ENCODE results near the gene TEX2. TPM values are rescaled to one million over a fixed set of nuclear protein-coding genes. Genes with fewer than 3 reads are reported as not detected.

TEX2 gene
- total and polyA plus RNA-seq, 9 of the 15 experiments (the other 6 are each of a cell fraction or from before 2014, with no cell fraction given): 4.1 to 27.6 (median 19.3) TPM

- BruUV-seq (replicated peaks): no TSS peak
- no peak for TF ChIP-seq MBD2 (IDR thresholded peaks at IDR 0.05; ENCODE audit: borderline replicate concordance, low read depth)
- TF ChIP-seq, protein P1, sequence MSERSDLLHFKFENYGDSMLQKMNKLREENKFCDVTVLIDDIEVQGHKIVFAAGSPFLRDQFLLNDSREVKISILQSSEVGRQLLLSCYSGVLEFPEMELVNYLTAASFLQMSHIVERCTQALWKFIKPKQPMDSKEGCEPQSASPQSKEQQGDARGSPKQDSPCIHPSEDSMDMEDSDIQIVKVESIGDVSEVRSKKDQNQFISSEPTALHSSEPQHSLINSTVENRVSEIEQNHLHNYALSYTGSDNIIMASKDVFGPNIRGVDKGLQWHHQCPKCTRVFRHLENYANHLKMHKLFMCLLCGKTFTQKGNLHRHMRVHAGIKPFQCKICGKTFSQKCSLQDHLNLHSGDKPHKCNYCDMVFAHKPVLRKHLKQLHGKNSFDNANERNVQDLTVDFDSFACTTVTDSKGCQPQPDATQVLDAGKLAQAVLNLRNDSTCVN (CRISPR knock-in tag; IDR thresholded peaks at IDR 0.05): no peak
- TF ChIP-seq, protein P2, sequence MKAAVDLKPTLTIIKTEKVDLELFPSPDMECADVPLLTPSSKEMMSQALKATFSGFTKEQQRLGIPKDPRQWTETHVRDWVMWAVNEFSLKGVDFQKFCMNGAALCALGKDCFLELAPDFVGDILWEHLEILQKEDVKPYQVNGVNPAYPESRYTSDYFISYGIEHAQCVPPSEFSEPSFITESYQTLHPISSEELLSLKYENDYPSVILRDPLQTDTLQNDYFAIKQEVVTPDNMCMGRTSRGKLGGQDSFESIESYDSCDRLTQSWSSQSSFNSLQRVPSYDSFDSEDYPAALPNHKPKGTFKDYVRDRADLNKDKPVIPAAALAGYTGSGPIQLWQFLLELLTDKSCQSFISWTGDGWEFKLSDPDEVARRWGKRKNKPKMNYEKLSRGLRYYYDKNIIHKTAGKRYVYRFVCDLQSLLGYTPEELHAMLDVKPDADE (conservative IDR thresholded peaks at IDR 0.05; ENCODE audit: control insufficient read depth, low read depth, low read length): no peak
- TF ChIP-seq KLF1 (tag; IDR thresholded peaks at IDR 0.05): no peak
- no peak for TF ChIP-seq HNRNPUL1 (IDR thresholded peaks at IDR 0.05; ENCODE audit: low read length)
- no peak for TF ChIP-seq ZNF384 (IDR thresholded peaks at IDR 0.05; ENCODE audit: low read depth, low read length)
- no peak for TF ChIP-seq USF2 (CRISPR knock-in tag; IDR thresholded peaks at IDR 0.05)
- no peak for TF ChIP-seq POLR2H (tag; IDR thresholded peaks at IDR 0.05; ENCODE audit: low read depth)
- no peak for TF ChIP-seq TEAD4 (IDR thresholded peaks at IDR 0.05; ENCODE audit: low read length)
- no peak for TF ChIP-seq TEAD4 (CRISPR knock-in tag; IDR thresholded peaks at IDR 0.05; ENCODE audit: borderline replicate concordance)
- no peak for TF ChIP-seq JUN (IDR thresholded peaks at IDR 0.05; ENCODE audit: borderline replicate concordance, low read depth, low read length)
- no peak for TF ChIP-seq JUN (CRISPR knock-in tag; IDR thresholded peaks at IDR 0.05; ENCODE audit: borderline replicate concordance)
- TF ChIP-seq ZBTB33 (CRISPR knock-in tag; IDR thresholded peaks at IDR 0.05): no peak
- TF ChIP-seq ZBED1 (IDR thresholded peaks at IDR 0.05): no peak
- TF ChIP-seq ZNF347 (CRISPR knock-in tag; IDR thresholded peaks at IDR 0.05; ENCODE audit: low read depth): no peak
- TF ChIP-seq TCF7L2 (IDR thresholded peaks at IDR 0.05; ENCODE audit: low read depth, low read length): no peak
- TF ChIP-seq, protein P3, sequence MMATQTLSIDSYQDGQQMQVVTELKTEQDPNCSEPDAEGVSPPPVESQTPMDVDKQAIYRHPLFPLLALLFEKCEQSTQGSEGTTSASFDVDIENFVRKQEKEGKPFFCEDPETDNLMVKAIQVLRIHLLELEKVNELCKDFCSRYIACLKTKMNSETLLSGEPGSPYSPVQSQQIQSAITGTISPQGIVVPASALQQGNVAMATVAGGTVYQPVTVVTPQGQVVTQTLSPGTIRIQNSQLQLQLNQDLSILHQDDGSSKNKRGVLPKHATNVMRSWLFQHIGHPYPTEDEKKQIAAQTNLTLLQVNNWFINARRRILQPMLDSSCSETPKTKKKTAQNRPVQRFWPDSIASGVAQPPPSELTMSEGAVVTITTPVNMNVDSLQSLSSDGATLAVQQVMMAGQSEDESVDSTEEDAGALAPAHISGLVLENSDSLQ (IDR thresholded peaks at IDR 0.05): no peak
- TF ChIP-seq MTF1 (CRISPR knock-in tag; IDR thresholded peaks at IDR 0.05; ENCODE audit: borderline replicate concordance): no peak
Observed at GRCh38 chr17:64157669-64158180, 105.3 kb downstream of the TEX2 start.

More at GRCh38 chr17:64157669-64158180, 105.3 kb downstream of the TEX2 start:
- Histone ChIP-seq H3K4me2 (ENCODE audit: insufficient read depth, low read length) (no peak overlapping the region), H3K27me3 (ENCODE audit: control insufficient read depth in 2 of 2, insufficient read depth in 2 of 2, low read length in 2 of 2) (no peaks in the 10 kb centered on the region), H3K4me1 (replicated peaks in 1 of 2; ENCODE audit: control insufficient read depth in 2 of 2, insufficient read depth in 2 of 2, low read length in 2 of 2) (peaks cover 0 to under 1% of the 10 kb centered on the region in 2 experiments; a peak in 3 of 5 replicates), H3K4me3 (no peak overlapping the region), H3K27ac (ENCODE audit: extremely low read depth, low read depth, low read length) (no peak overlapping the region), H3K9me3 (replicated peaks; ENCODE audit: control insufficient read depth, insufficient read depth, low read depth, low read length) (no peaks in the 10 kb centered on the region), H2AFZ (ENCODE audit: low read depth, low read length) (no peak overlapping the region), H3K9me1 (ENCODE audit: control insufficient read depth, insufficient read depth, low read length) (no peaks in the 10 kb centered on the region), H3K36me3 (ENCODE audit: control insufficient read depth, insufficient read depth, low read length) (peaks cover 60% of the 10 kb centered on the region), H3K79me2 (ENCODE audit: control insufficient read depth, insufficient read depth, low read length) (no peaks in the 10 kb centered on the region), H3K9ac (ENCODE audit: insufficient read depth in 1 of 2, low read depth in 2 of 2, low read length in 2 of 2) (no peak overlapping the region), H4K20me1 (replicated peaks; ENCODE audit: control insufficient read depth, insufficient read depth, low read length) (no peaks in the 10 kb centered on the region)
- 93% methylated on average over 2 of the region's 2 CpGs for WGBS (ENCODE audit: insufficient coverage, low coverage, missing lambda C conversion rate)
- no peak for ATAC-seq
- intact Hi-C loops (cut with micrococcal nuclease) (no loop called here), in situ Hi-C loops (cut with MboI) (no loop called here)
- FAIRE-seq: no peak
- ChIA-PET POLR2A (interaction anchor here (1.3 kb wide), 1 partner anchor 12 kb away, joined by 3 read pairs; no protein-coding TSS in a partner anchor), CTCF (ENCODE audit: low intra/inter-chr PET ratio) (no interaction called here)
- DNase-seq (ENCODE audit: extremely low read depth in 1 of 4, low spot score in 3 of 4): no peak
